Activated CD8-positive, alpha-beta memory T cell treated with anti-CD3 and anti-CD28 coated beads for 36 hours (primary cell): ENCODE measurements around the gene CD300LG. TPM values are rescaled to one million over a fixed set of nuclear protein-coding genes. Genes with fewer than 3 reads are reported as not detected.
"Not testable (repeated sequence)": the region's sequence is repeated elsewhere in the genome, so short reads cannot be mapped to it uniquely, and the experiment has no call there.

Experiments used
- CTCF ChIA-PET: fragments of 350-600 bp; sonication (Branson Sonifier 250); formaldehyde crosslinking; loops from one replicate; lab custom pipeline; 2021; ENCODE audit warnings: antibody characterized with exemption; lab: Charles Lee
- POLR2A ChIA-PET: fragments of 350-600 bp; sonication (Branson Sonifier 250); formaldehyde crosslinking; loops from one replicate; lab custom pipeline; 2021; ENCODE audit warnings: antibody characterized with exemption; lab: Charles Lee
- total RNA-seq, 2 experiments: library from RNA; stranded (reverse); gene quantifications; one replicate each; pipeline ENCODE4 v1.2.3, GENCODE V29; 2021

Gene CD300LG
- total RNA-seq, 2 experiments from 2014 or later = not detected

DNA sequence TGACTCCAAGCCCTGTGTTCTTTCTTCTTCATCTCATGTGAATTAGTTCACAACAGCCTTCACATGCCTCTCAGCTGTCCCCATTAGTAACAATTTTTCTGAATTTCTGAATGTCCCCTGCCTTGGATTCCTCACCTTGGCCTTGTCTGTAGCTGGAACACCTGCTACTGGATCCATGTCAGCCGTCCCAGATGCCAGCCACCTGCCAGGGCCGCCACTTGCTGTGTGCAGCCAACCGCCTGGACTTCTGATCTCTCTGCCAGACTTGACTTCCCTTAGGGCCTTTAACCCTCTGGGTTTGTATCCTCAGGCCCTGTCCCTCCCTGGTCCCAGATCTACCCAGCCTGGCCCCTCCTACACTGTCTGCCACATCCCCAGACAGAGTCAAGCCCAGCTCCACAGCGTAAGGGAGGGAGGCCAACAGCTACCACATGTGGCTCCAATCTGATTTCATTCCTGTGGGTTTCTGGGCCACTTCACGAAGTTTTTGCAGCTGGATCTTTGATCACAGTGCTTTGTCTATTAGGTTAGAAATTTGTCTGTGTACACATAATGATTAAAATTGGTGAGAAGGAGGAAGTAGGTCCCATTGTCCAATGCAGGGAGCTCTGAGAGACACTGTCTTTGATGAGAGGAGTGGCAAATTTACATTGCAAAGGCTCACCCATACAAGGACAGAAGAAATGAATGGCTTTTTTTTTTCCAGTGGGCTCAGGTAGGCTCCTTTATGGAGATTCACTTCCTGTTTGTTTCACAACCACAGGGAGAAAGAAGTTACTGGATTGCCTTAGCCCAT lies 45.1 kb downstream of the CD300LG start:
- ChIA-PET CTCF (interaction anchor here (0.6 to 2.1 kb wide), 3 partner anchors 14 to 204 kb away, joined by 3 to 11 read pairs (median 3); no protein-coding TSS in a partner anchor), POLR2A (no interaction called here)

DNA sequence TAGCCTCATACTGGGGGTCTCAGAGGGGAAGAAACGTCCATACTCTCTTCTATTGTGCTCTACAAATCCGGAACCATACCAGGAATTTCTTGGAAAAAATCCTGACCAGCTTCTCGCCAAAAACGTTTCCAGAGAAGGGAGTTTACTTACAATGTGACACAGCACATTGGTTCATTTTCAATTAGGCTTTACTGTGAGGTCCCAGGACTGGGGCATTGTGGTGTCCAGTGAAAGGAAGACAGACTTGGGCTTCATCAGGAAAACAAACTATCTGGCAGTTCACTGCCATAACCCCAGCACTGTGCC lies 45.6 kb downstream of the CD300LG start:
- CTCF ChIA-PET = interaction anchor here (2.1 kb wide), 1 partner anchor 14 kb away, joined by 11 read pairs; no protein-coding TSS in a partner anchor
- POLR2A ChIA-PET = no interaction called here

DNA sequence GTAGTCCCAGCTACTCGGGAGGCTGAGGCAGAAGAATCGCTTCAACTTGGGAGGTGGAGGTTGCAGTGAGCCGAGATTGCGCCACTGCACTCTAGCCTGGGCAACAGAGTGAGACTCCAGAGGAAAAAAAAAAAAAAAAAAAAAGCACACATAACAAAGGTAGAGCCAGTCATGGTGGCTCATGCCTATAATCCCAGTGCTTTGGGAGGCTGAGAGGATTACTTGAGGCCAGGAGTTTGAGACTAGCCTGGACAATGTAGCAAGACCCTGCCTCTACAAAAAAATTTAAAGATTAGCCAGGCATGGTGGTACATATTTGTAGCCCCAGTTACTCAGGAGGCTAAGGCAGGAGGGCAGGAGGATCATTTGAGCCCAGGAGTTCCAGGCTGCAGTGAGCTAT lies 47.5 kb downstream of the CD300LG start:
- CTCF ChIA-PET = not testable (repeated sequence)

DNA sequence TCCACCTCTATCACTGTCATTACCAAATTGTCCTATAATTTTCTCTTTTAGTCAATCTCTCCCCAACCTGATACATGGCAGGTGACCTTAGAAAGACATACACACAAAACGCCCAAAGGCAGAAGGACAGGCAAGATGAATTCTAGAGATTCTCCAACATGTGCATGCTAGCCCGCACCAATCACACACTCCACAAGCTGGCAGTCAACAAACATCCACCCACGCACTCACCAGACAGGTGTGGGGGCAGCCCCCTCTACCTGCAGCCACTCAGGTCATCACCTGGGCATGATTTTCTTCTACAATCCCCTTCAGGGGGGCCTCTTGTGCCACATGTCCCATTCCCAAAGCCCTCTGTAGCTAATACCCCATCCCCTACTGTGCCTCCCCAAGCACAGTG lies 50.9 kb downstream of the CD300LG start:
- CTCF ChIA-PET = interaction anchor here (1.3 to 1.9 kb wide), 2 partner anchors 18 to 46 kb away, joined by 3 to 6 read pairs; no protein-coding TSS in a partner anchor
- POLR2A ChIA-PET = no interaction called here

More for the DNA sequence above, 47.5 kb downstream of the CD300LG start:
- POLR2A ChIA-PET = not testable (repeated sequence)

DNA sequence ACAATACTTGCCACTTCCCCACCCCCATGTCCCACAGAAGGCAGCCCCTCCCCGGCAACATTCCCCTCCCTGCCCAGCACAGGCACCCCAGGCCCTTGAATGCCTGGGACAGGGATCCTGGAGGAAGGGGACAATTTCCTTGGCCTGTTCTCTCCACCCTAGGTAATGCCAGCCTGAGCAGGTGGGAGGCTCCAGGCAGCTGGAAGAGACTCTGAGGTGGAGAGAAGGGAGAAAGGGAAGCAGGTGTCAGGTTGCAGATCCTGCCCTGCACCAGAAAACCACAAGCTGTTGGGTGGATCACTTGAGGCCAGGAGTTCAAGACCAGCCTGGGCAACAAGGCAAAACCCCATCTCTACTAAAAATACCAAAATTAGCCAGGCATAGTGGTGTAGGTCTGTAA lies 51.5 kb downstream of the CD300LG start:
- POLR2A ChIA-PET = no interaction called here
- CTCF ChIA-PET = interaction anchor here (1.3 to 1.9 kb wide), 2 partner anchors 18 to 46 kb away, joined by 3 to 6 read pairs; no protein-coding TSS in a partner anchor

DNA sequence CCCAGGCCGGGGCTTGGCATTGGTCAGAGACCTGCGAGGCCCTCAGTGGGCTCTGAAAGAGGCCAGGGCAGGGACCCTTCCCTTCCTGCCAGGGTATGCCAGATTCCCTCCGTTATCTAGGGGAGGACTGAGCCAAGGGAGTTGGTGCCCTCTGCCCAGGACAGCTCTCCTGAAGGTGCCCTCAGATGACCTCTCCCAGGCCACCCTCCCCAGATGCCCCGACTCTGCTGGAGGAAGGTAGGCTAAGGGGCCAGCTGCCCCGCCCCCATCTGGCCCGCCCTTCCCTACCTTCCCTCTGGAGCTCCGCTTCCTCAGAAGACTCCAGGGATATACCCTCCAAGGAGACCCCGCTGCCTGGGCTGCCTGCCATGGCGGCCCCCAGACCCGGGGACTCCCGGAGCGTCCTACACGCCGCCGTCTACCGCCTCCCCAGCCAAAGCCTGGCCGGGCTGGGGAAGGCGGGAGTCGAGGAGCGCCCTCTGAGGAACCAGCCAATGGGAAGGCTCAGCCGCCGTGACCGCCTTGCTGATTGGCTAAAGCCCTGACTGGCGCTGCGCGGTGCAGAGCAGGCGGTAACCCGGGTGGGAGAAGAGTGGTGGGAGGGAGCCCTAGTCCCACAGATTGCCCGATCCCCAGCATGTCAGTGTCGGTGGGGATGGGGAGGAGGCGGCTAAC lies 53.3 kb downstream of the CD300LG start:
- POLR2A ChIA-PET = no interaction called here
- CTCF ChIA-PET = interaction anchor here (0.6 to 1.0 kb wide), 2 partner anchors 44 to 71 kb away, joined by 3 read pairs; no protein-coding TSS in a partner anchor

DNA sequence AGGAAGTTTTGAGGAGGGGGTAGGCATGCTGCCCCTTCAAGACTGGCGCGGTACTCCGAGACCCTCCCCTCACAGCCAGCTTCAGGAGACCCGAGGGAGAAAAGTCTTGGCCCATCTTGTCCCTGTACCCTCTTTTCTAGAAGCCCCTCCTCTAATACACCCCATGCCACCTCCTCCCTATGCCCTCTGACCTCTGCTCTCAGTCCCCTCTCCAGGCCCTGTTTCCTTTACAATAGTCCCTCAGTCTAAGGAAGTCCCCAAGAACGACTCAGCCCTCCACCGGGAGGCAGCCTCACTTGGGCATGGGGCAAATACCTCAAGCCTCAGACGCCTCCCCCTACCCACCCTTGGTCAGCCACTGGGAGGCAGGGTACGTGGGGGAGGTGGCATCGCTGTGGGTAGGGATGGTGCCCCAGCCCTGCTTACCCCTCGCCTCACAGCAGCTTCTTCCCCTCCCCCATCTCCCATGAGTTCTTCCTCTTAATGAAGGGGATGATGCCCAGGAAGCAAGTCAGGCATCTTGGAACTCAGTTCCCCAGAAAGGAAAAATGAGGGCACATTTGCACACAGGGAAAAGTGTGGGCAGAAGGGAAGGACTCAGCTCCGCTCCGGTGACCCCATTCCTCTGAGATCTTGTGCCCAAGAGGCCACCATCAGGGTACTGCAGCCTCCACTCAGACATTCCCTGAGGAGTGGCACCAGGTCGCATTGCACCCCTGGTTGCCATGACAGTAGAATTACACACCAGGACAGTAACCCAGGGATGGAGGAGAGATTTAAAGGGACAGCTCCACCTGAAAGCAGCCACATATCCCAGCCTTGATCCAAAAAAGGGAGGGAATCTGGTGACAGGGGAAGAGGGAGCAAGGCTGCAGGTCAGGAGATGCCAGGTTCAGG lies 54.1 kb downstream of the CD300LG start:
- POLR2A ChIA-PET = no interaction called here
- CTCF ChIA-PET = no interaction called here

DNA sequence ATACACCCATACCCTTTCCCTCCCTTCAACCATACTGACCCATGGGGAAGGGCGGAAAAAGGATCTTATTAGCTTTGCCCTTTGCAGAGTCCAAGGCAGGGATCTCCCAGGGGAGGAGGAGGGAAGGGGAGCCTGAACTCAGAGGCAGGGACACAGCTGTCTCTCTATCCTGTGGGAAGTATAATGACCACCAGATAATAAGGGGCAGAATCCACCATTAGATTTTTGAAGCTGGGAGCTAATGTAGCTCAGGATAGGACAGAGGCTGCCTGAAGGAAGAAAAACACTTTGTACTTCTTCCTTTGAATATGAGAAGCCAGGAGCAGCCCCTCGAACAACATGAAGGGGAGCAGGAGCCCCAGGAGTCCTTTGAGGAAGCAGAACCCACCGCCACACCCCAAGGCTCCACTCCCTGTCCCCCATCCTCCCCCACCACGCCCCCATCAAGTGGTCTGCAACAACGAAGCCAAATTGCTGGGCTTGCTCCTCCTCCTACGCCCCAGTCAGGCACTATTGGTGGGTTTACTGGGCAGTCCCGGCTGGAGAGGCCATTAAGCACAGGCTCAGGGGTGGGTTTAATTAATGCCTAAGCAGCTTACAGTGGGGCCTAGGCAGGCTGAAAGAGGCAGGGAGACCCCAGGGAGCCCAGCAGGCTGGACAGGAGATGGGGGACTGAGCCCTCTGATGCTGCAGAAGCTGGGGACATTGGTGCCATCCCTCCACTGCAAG lies 55.0 kb downstream of the CD300LG start:
- CTCF ChIA-PET = interaction anchor here (1.4 to 1.8 kb wide), 2 partner anchors 24 to 42 kb away, joined by 4 to 5 read pairs; no protein-coding TSS in a partner anchor
- POLR2A ChIA-PET = no interaction called here

DNA sequence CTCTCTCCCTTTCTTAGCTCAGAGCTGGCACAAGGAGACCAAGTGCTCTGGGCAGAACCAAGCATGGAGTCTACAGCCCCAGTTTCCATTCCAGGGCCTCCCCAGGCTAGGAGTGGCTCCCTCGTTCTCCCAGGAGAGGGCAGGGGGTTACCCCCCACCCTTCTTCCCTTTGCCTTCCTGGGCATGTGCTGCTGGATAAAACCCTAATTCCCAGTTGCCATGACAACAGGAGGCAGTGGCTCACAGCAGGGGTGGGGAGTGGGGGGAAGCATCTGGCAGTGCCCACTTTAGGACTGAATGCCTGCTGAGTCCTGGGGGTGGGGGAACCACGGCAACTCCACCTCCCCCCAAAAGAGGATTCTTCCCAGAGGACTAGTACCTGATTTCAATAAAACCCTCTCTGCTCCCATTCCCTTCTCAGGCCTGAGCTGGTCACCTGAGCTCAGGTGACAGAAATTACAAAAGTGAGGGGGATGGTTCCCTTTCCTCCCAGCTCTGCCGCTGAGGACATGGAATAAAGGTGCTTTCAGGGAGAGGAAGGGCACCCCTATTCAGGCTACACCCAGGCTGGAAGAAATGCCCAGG lies 58.5 kb downstream of the CD300LG start:
- CTCF ChIA-PET = interaction anchor here (1.4 to 1.7 kb wide), 2 partner anchors 25 to 38 kb away, joined by 3 to 5 read pairs; no protein-coding TSS in a partner anchor

DNA sequence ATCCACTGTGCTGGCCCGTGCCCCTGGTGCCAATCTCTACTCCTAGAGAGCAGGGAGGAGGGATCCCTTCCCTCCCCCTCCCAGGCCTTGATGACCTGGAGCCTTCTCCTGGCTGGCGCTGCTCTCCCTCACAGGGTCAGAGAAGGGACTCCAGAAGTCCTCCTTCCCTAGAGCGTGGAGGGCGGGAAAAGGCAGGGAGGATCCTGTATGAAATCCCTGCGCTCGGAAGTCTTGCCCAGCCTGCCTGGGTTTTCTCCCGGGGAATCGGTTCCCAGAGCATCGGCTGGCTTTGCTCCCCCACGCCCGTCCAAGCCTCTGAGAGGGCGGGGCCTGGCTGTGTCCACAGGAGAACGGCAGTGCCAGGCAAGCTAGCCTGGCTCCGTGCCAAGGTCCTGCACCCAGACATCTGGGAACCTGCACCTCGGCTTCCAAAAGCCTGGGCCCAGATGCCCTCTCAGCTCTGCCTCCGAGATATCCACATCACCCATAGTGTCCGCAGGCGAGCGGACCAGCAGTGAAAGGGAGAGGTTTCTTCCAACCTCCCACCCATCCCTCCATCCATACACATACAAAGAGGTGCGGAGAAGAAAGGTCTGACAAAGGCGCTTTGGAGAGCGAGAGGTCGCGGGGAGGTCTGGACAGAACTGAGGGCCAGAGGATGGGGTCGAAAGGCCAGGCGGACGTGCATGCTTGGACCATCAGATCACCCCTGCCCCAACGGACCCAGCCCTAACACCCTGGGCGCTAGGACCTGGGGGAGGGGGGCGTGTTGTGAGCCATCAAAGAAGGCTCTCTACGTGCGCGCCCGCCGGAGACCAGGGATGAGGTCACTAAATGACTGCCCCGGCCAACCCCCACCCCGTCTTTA lies 59.2 kb downstream of the CD300LG start:
- POLR2A ChIA-PET = no interaction called here
- CTCF ChIA-PET = no interaction called here

More for the DNA sequence above, 58.5 kb downstream of the CD300LG start:
- POLR2A ChIA-PET = no interaction called here

DNA sequence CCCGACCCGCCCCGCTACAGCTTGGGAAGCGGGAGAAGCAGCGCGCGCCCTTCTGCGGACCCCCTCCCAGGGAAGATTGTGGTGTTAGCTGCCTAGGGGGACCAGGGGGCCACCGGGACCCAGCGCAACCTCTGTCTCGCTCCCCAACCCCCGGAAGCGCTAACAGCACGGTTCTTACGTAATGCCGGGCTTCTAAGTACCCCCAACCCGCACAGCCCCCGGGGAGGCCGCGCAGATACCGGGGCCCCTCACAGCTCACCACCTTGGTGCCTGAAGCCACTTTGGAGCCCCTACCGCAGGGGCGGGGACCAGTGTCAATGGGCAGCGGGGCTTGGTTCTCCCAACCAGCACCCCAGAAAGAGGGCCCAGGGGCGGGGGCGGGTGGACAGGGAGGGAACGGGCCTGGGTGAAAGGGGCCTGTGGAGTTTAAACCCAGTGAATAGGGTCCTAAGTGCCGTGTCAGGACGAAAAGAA lies 60.0 kb downstream of the CD300LG start:
- POLR2A ChIA-PET = interaction anchor here (0.6 kb wide), 1 partner anchor 693 kb away, joined by 10 read pairs; no protein-coding TSS in a partner anchor
- CTCF ChIA-PET = interaction anchor here (0.8 to 1.7 kb wide), 2 partner anchors 10 to 27 kb away, joined by 3 to 4 read pairs; no protein-coding TSS in a partner anchor

DNA sequence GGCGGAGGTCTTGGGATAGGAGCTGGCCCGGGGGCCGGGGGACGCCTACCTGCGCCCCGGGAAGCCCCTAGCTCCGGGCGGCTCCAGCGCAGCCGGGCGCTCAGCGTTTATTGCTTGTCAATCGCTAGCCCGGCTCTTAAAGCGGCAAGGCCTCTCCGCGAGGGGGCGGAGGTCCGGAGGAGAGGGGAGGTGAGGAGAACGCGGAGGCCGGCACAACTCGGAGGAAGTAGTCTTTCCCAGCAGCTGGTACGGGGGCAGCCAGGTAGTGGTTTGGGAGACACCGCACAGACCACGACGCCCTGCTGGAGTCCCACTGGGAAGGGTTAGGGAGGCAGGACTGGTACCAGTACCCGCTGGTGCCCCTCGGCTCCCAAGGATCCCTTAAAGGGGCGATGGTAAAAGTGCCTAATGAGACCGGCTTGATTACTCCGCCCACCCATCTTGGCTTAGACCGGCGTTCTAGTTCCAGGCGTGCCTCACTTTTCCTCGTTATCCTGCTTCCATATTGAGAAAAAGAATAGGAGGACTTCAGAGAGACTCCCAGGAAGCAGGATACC lies 60.5 kb downstream of the CD300LG start, which contains the start of gene MPP2:
Gene MPP2 (minus strand): TSS at position 112 of the 557 bp plus-strand sequence. CDS start 3,076 bp downstream, outside the sequence.
- CTCF ChIA-PET = interaction anchor here (0.8 to 1.7 kb wide), 2 partner anchors 10 to 27 kb away, joined by 3 to 4 read pairs; no protein-coding TSS in a partner anchor
- POLR2A ChIA-PET = interaction anchor here (0.6 kb wide), 1 partner anchor 694 kb away, joined by 10 read pairs; no protein-coding TSS in a partner anchor

DNA sequence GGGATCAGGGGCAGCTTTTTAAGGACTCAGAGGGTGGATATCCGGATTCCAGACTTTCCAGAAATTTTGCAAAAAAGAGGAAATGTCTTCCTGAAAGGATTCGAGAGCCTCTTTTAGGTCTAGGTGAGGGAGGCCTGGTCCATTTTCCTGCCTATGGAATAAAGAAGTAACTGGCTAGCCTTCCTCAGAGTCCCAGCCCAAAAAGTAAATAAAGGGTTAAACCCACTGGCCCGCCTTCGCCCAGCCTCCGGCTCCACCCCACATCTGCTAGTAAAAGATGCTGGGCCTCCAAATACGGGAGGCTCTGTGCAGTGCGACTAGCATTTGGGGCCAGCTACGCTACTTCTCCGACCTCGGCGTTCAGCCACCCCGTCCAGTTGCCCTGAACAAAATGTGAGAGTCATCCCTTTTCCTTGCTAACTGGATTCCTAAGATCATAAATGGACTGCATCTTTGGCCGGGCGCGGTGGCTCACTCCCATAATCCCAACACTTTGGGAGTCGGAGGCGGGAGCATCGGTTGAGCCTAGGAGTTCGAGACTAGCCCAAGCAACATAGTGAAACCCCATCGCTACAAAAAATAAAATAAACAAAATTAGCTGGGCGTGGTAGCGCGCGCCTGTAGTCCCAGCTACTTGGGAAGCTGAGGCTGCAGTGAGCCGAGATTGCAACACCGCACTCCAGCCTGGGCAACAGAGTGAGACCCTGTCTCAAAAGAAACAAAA lies 61.2 kb downstream of the CD300LG start:
- ChIA-PET CTCF (interaction anchor here (1.2 to 2.6 kb wide), 4 partner anchors 11 to 36 kb away, joined by 3 to 13 read pairs (median 7); no protein-coding TSS in a partner anchor), POLR2A (no interaction called here)

DNA sequence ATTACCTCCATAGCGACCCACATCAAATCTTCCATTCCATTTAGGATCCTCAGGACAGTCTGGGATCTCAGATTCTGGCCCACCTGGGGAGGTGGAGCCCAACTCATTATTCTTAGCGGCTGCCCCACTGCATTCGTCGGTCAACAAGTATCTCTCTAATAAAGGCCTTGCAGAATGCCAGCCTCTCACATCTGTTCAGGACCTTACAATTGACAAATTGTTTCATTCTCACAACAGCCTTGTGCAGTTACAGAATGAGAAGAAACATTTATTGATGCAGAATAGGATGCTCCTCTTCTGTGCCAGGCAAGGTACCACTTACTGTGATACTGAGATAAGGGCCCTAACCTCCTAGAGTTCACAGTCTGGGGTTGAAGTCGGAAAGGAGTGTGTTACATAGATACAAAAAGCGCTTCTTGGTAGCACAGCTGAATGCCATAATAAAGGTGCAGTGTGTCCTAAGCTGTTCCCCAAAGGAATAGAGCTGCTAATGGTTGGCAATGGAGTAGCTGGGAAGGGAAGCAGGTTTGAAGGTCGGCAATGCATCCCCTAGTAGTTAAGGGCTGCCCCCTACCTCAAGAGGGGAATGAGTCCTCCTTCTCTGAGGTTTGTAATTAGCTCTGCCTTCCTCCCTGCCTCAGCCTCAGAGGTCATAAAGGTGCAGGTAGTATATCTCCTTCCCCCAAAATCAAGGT lies 62.7 kb downstream of the CD300LG start:
- ChIA-PET POLR2A (no interaction called here), CTCF (interaction anchor here (0.8 to 2.7 kb wide), 9 partner anchors 9 to 86 kb away, joined by 3 to 13 read pairs (median 4); no protein-coding TSS in a partner anchor)

DNA sequence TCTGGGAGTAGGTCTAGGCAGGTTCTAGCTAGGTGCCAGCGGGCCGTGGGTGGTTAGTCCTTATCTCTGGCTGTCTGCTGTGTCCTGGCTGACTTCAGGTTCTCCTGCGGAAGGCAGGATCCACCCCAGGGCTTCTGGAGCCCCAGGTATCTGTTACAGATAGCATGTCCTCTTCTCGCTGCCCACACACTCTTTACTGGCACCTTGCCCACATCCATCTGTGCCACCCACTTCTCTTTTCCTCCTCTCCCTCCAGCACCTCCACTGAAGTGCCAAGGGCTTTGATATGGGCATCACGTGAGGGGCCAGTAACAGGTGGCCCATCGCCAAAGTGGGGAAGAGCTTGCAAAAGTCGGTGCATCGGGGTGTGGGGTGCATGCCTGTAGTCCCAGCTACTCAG lies 64.9 kb downstream of the CD300LG start:
- CTCF ChIA-PET = interaction anchor here (1.2 kb wide), 1 partner anchor 16 kb away, joined by 3 read pairs; no protein-coding TSS in a partner anchor
- POLR2A ChIA-PET = no interaction called here
